Measurements from ENCODE around the gene GEN1. TPM values are rescaled to one million over a fixed set of nuclear protein-coding genes. Genes with fewer than 3 reads are reported as not detected.
A peak's percentile ranks its signal among the peaks of the same experiment; 100 is the strongest.

Gene GEN1
- total and polyA plus RNA-seq, 8 donors, result 0.58 to 65.2 (median 5.4) TPM

DNA sequence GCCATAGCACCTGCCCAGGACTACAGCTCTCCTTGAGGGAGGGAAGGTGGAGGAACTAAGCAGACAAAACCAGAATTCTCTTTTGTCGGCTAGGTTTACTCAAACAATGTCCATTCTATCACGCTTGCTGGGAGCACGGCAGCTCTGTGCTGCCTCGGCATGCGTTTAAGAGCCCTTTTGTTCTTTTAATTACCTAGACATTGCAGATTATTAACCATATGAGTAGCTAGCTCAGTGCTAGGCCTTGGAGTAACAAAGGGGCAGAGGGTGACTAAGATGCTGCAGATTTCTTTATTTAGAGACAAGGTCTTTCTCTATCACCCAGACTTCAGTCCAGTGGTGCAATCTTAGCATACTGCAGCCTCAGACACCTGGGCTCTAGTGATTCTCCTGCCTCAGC, 73.4 kb downstream of the GEN1 start:
- DNase-seq, result peak in 1 of 2 donors; percentile 23
- Histone ChIP-seq H3K27me3 (peaks cover 0 to 13% (median 7%) of the 10 kb centered on the region in 3 donors), H3K27ac (no peak overlapping the region), H3K4me1 (peaks cover 6 to 15% (median 11%) of the 10 kb centered on the region in 4 donors), H3K36me3 (no peaks in the 10 kb centered on the region), H3K9me3 (no peaks in the 10 kb centered on the region), H3K4me3 (no peak overlapping the region)
- no peak for TF ChIP-seq POLR2AphosphoS5 (IDR thresholded peaks at IDR 0.05)
- TF ChIP-seq, protein P1, sequence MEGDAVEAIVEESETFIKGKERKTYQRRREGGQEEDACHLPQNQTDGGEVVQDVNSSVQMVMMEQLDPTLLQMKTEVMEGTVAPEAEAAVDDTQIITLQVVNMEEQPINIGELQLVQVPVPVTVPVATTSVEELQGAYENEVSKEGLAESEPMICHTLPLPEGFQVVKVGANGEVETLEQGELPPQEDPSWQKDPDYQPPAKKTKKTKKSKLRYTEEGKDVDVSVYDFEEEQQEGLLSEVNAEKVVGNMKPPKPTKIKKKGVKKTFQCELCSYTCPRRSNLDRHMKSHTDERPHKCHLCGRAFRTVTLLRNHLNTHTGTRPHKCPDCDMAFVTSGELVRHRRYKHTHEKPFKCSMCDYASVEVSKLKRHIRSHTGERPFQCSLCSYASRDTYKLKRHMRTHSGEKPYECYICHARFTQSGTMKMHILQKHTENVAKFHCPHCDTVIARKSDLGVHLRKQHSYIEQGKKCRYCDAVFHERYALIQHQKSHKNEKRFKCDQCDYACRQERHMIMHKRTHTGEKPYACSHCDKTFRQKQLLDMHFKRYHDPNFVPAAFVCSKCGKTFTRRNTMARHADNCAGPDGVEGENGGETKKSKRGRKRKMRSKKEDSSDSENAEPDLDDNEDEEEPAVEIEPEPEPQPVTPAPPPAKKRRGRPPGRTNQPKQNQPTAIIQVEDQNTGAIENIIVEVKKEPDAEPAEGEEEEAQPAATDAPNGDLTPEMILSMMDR (IDR thresholded peaks at IDR 0.05), result no peak
- no peak for TF ChIP-seq EP300 (IDR thresholded peaks at IDR 0.05)
- TF ChIP-seq POLR2A (IDR thresholded peaks at IDR 0.05), result no peak
- WGBS, 5 donors, result 34 to 64% (median 47%) methylated on average over 5 of the region's 5 CpGs
- intact Hi-C loops (cut with DNase I; ENCODE audit: low total_unique reads), result no loop called here

DNA sequence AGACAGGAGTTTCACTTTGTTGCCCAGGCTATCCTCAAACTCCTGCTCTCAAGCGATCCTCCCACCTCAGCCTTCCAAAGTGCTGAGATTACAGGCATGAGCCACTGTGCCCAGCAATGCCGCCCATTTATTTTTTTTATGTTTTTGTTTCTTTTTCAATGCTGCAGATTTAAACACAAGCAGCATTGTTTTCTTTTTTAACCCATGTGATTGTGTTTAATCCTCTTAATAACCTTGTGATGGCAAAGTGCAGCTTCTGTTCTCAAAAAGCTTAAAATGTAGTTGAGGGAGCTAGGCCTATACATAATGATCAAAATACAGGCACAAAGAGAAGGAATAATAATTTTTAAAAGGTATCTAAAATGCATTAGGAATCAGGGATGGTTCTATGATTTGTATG, 73.8 kb downstream of the GEN1 start:
- 89 to 100% (median 95%) methylated on average over 2 of the region's 2 CpGs for WGBS, 5 donors
- H3K4me3 ChIP-seq, result no peak overlapping the region
- H3K4me1 ChIP-seq, result peaks cover 6 to 11% (median 9%) of the 10 kb centered on the region in 4 donors
- TF ChIP-seq, protein P1 (IDR thresholded peaks at IDR 0.05), result no peak
- no peak for TF ChIP-seq POLR2AphosphoS5 (IDR thresholded peaks at IDR 0.05)
- TF ChIP-seq POLR2A (IDR thresholded peaks at IDR 0.05), result no peak
- no peak for TF ChIP-seq EP300 (IDR thresholded peaks at IDR 0.05)
- intact Hi-C loops (cut with DNase I; ENCODE audit: low total_unique reads), result no loop called here
- no peaks in the 10 kb centered on the region for H3K36me3 ChIP-seq
- no peak for DNase-seq
- no peak overlapping the region for H3K27ac ChIP-seq
- no peaks in the 10 kb centered on the region for H3K9me3 ChIP-seq
- peaks cover 0 to 13% (median 7%) of the 10 kb centered on the region in 3 donors for H3K27me3 ChIP-seq

DNA sequence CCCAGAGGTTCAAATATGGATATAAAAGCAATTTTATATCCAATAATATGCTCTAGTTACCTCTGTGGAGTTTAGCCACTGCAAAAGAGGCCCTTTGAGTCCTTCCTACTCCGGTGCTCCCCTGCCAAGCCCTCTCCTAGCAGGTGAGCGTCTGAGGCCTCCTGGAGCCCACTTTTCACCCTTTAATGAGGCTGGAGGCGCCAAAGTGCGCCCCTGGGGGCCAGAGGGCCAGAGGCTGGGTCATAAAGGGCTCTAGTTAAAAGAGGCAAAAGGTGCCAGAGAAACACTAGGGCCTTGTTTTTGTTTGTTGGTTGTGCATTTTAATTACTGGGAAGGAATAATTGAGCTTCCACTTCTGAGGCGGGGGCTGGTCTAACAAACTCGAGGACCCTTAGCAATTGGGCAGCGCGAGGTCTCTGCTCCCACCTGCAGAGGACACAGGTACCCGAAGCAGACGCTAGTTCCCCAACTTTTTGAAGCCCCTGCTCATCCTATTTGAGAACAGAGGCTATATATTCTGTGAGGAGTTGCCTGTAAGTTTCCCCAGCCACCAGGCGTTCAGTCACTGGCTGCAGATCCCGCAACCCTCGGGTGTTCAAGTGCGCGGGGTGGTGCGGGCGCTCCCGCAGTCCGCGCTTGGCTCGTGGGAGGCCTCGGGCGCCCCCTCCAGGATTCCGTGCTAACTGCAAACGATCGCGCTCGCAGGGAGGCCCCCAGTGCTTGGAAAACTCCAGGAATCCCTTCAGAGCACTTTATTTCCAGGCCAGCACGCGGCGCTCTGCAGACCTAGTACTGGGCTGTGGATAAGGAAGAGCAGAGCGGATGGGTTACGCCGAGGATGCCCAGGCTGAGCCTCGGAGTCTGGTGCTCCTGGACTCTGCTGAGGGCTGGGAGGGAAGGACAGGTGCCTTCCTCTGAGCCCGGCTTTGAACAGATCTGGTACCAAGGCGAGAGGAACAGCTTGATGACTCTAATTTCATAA, 76.4 kb downstream of the GEN1 start:
- DNase-seq, result peak; percentile 58 to 90
- Histone ChIP-seq H3K4me3 (peak overlapping the region in 2 of 4 donors; percentile 1 to 28), H3K27me3 (peaks cover 0 to 13% (median 7%) of the 10 kb centered on the region in 3 donors), H3K36me3 (no peaks in the 10 kb centered on the region), H3K27ac (no peak overlapping the region), H3K4me1 (peaks cover 6 to 11% (median 9%) of the 10 kb centered on the region in 4 donors), H3K9me3 (no peaks in the 10 kb centered on the region)
- TF ChIP-seq POLR2AphosphoS5 (IDR thresholded peaks at IDR 0.05) (no peak), POLR2A (IDR thresholded peaks at IDR 0.05) (no peak), EP300 (IDR thresholded peaks at IDR 0.05) (no peak)
- TF ChIP-seq, protein P1 (IDR thresholded peaks at IDR 0.05), result peak in 5 of 7 experiments; percentile 21 to 83 (median 61)
- intact Hi-C loops (cut with DNase I; ENCODE audit: low total_unique reads), result no loop called here
- WGBS, 5 donors, result 15 to 20% (median 16%) methylated on average over 29 to 37 of the region's 37 CpGs

DNA sequence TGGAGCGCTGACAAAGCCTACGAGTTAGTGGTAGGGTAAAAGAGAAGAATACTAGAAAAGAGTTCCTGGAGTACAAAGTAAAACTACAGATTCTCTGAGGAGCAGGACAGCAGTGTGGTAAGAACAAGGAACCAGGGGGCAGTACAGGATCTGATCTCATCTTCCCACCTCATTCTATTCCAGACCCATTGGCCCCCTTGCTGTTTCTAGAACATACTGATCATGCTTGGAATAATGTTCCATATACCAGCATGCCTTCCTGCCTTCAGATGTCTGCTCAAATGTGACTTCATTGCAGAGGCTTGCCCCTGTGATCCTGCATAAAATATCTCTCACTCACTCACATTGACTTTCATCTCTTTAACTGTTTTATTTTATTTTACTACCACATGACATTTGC, 81.6 kb downstream of the GEN1 start:
- Histone ChIP-seq H3K4me1 (peaks cover 4 to 5% (median 5%) of the 10 kb centered on the region in 4 donors), H3K4me3 (no peak overlapping the region), H3K9me3 (no peaks in the 10 kb centered on the region), H3K27me3 (peaks cover 0 to 7% (median 1%) of the 10 kb centered on the region in 3 donors), H3K27ac (no peak overlapping the region), H3K36me3 (no peaks in the 10 kb centered on the region)
- intact Hi-C loops (cut with DNase I; ENCODE audit: low total_unique reads), result no loop called here
- TF ChIP-seq, protein P1 (IDR thresholded peaks at IDR 0.05), result no peak
- TF ChIP-seq EP300 (IDR thresholded peaks at IDR 0.05) (no peak), POLR2A (IDR thresholded peaks at IDR 0.05) (no peak), POLR2AphosphoS5 (IDR thresholded peaks at IDR 0.05) (no peak)
- no peak for DNase-seq
- WGBS, 5 donors, result 32 to 84% (median 73%) methylated on average over 2 of the region's 2 CpGs

Other genes with a start within 250 kb of the GEN1 start
- gene RAD51AP2, start 235.7 kb upstream of the GEN1 start, total RNA-seq, result under 1 TPM in 1 of 5 donors, not detected in 4; 0.55 TPM
- gene RAD51AP2, start 235.7 kb upstream of the GEN1 start, polyA plus RNA-seq, result under 1 TPM in 1 of 3 donors, not detected in 2; 0.20 TPM
- gene VSNL1, start 213.4 kb upstream of the GEN1 start, total RNA-seq, result 10 to 100 TPM in 1 of 5 donors, 1 to 10 TPM in 1, not detected in 3; 1.1 to 21.9 TPM
- 10 to 100 TPM in 1 of 3 donors, under 1 TPM in 1, not detected in 1; 0.44 to 20.9 TPM for gene VSNL1, start 213.4 kb upstream of the GEN1 start, polyA plus RNA-seq
- 10 to 100 TPM in 4 of 5 donors, 1 to 10 TPM in 1; 8.8 to 67.4 (median 38.9) TPM for gene SMC6, start 328 bp upstream of the GEN1 start, total RNA-seq
- 1 to 10 TPM; 3.3 to 9.3 (median 4.1) TPM for gene SMC6, start 328 bp upstream of the GEN1 start, polyA plus RNA-seq
- gene MSGN1, start 62.3 kb downstream of the GEN1 start, total RNA-seq, result not detected
- gene MSGN1, start 62.3 kb downstream of the GEN1 start, polyA plus RNA-seq, result under 1 TPM in 1 of 3 donors, not detected in 2; 0.75 TPM
- gene KCNS3, start 124.5 kb downstream of the GEN1 start, total RNA-seq, result 100 to 1,000 TPM in 2 of 5 donors, 10 to 100 TPM in 3; 18.1 to 150 (median 31.0) TPM
- gene KCNS3, start 124.5 kb downstream of the GEN1 start, polyA plus RNA-seq, result 10 to 100 TPM in 2 of 3 donors, 1 to 10 TPM in 1; 7.6 to 15.0 (median 12.3) TPM